Stimulated activated CD8-positive, alpha-beta memory T cell treated with anti-CD3 and anti-CD28 coated beads, Interleukin-7, amount 100 ng/mL, for 4 hours (primary cell): ENCODE results near the gene FMN1.

ENCODE experiments used
- DNase-seq, 2 donors: peaks; one replicate each; pipeline ENCODE4 v3.0.0-alpha.2; 2020; ENCODE audit warnings: low read depth in 2 of 2

Gene FMN1

GRCh38 chr15:32778391-32779176, 415.9 kb downstream of the FMN1 start:
- no peak for DNase-seq

- no peak for DNase-seq
These were observed 419.4 kb downstream of the FMN1 start for GRCh38 chr15:32775103-32775502.

- no peak for DNase-seq
These were observed 420.5 kb downstream of the FMN1 start for GRCh38 chr15:32774022-32774421.

GRCh38 chr15:32767236-32767635, 427.3 kb downstream of the FMN1 start:
- DNase-seq, result no peak

DNA sequence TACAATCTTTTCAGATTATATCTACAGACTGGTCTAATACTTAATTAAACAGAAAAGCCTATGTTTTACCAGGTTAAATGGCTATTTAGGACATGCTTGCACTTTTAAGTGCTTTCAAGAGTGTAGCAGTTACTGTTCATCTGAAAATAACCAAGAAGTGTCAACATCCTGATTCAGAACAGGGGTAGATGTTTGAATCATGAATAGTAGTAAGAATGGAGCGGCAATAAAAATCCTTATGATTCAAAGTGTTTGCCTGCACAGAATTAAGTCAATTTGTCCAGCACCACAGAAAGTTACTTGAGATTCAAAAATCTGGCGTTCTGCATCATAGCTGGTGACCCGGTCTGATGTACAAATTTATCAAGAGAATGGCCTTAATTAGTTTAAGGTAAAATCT, 428.4 kb downstream of the FMN1 start:
- DNase-seq, result no peak

GRCh38 chr15:32765236-32765635, 429.3 kb downstream of the FMN1 start:
- no peak for DNase-seq

DNA sequence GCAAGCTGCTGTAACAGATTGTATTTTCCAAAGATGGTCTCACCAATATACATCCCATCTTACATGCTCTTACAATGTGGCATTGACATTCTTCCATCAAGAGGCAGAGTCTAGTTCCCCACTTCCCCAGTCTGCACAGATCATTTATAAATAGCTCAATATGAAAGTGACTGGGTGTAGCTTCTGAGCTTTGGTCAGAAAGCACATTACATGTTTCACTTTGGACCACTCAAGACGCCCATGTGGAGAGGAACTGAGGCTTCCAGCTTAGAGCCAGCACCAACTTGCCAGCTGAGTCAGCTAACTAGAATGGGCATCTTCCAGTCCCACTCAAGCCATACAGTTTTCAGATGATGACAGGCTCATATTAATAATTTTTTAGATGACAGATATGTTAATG, 431.2 kb downstream of the FMN1 start:
- DNase-seq, result no peak

- no peak for DNase-seq
These were observed 437.1 kb downstream of the FMN1 start for GRCh38 chr15:32757426-32757825.

DNA sequence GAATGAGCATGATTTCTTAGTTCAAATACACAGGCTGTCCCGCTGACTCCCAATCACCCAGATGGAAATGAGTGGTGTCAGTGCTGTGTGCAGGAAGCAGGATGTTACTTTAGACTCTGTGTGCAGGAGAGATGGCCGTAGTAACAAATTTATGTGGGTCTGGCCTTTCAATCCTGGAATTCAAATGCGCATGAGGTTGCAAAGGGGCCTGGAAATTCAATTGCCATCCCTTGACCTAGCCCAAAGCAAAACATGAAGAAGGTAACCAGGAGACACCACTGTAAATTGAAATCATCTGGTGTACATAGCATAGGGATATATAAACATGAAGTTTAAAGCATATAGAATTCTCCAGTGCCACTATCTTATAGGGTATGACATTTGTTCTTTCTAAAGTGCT, 443.5 kb downstream of the FMN1 start:
- no peak for DNase-seq

DNA sequence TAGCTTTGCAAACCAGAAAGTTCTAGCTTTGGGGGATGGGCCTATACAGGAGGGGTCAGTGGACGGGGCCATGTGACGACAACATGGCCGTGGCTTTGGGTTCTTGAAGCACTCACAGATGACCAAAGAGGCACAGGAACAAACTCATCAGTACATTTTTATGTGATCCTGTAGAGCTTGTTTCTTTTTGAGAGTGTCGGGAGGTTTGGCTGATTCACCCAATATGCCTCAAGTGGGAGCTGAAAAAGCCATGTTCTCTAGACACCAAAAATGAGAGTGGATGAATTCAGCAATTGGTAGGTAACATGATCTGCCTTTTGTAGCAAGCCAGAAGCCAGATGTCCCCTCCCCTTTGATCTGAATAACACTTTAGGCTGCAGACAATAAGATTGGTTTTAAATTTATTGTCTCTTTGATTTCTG, 446.6 kb downstream of the FMN1 start:
- no peak for DNase-seq

DNA sequence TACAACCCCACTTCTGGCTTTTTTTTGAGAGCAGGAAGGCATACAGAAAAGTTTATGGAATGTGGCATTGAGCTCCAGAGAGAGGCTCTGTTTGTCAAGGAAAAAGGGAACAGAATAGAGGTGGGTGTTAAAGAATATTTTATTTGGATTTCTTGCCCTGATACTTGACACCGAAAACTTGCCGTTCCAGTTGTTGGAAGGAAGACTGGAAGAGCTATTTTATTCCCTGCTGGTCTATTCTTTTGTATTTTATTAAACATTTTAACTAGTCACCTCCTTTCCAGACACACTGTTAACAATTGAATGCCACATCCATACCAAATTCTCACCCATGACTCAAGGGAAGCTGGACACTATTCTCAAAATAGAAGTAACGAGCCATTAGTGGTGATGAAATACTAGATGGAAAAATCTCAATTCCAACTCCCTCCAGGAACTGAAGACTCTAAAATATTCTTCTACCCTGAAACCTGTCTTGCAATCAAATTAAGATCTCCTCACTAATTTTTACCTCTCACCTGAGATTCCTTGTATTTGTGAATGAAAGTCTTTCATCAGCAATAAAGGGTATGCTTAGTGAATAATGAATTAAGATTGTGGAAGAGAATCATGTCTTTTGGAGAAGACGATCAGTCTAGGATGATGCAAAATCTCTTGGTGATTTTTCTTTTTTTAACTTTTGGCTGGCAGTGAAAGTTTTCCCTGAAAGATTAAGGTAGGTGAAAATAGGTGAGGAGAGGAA, 448.2 kb downstream of the FMN1 start:
- DNase-seq, result no peak

GRCh38 chr15:32743411-32744140, 450.9 kb downstream of the FMN1 start:
- DNase-seq, result no peak

DNA sequence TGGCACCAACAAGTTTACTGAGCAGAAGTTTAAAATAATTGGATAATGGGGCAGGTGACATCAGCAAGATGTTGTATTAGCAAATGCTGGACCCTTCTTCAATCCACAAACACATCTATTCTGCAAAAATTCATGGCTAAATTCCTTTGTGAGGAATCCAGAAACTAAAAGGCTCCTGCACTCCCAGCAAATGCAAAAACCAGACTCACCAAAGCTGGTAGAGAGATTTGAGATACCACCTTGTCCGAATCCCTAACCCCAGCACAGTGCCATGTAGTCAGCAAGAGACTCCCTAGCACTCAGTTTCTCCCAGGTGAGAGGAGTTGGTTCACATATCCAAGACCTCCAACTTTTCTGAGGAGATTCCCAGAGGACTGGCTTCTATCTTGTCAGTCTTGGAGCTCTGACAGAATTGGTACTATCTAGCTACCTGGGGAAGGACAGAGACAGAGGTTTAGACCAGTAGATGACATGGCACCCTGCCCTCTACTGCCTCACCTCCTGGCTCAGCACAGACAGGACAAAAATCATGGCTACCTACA, 454.9 kb downstream of the FMN1 start:
- no peak for DNase-seq

DNA sequence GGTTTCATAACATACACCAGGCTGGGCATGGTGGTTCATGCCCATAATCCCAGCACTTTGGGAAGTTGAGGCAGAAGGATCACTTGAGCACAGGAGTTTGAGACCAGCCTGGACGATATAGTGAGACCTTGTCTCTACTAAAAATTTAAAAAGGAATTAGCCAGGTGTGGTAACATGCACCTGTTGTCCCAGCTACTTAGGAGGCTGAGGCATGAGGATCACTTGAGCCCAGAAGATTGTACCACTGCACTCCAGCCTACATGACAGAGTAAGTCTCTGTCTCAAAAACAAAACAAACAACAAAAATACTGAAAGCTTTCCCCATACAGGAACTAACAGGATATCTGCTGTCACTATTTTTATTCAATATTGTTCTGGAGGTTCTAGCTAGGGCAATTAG, 455.8 kb downstream of the FMN1 start:
- DNase-seq, result no peak

DNA sequence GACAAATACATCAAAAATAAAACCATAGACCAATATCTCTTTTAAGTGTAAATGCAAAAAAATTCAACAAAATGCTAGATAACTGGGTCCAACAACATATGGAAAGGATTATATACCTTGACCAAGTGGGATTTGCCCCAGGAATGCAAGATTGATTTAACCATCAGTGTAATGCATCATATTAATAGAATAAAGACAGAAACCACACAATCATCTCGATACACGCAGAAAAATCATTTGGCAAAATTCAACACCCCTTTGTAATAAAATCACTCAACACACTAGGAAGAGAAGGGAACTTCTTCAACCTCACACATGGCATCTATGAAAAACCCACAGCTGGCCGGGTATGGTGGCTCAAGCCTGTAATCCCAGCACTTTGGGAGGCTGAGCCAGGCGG, 457.2 kb downstream of the FMN1 start:
- no peak for DNase-seq

GRCh38 chr15:32736701-32737061, 457.8 kb downstream of the FMN1 start:
- DNase-seq, result no peak

- no peak for DNase-seq
These were observed 458.4 kb downstream of the FMN1 start for GRCh38 chr15:32735989-32736700.

DNA sequence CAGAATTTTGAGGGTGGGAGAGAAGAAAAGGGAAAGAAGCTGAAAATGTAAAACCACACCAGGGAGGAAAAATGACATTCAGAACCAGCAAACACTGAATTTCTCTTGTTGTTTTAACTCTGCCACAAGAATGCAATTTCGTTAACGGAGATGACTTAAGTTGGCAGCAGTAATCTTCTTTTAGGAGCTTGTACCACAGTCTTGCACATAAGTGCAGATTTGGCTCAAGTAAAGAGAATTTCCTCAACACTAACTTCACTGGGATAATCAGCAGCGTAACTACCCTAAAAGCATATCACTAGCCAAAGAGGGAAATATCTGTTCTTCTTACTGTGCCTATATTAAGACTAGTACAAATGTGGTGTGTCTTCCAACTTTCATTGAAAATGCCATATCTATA, 461.2 kb downstream of the FMN1 start:
- DNase-seq, result no peak

GRCh38 chr15:32732574-32733157, 461.8 kb downstream of the FMN1 start:
- no peak for DNase-seq

DNA sequence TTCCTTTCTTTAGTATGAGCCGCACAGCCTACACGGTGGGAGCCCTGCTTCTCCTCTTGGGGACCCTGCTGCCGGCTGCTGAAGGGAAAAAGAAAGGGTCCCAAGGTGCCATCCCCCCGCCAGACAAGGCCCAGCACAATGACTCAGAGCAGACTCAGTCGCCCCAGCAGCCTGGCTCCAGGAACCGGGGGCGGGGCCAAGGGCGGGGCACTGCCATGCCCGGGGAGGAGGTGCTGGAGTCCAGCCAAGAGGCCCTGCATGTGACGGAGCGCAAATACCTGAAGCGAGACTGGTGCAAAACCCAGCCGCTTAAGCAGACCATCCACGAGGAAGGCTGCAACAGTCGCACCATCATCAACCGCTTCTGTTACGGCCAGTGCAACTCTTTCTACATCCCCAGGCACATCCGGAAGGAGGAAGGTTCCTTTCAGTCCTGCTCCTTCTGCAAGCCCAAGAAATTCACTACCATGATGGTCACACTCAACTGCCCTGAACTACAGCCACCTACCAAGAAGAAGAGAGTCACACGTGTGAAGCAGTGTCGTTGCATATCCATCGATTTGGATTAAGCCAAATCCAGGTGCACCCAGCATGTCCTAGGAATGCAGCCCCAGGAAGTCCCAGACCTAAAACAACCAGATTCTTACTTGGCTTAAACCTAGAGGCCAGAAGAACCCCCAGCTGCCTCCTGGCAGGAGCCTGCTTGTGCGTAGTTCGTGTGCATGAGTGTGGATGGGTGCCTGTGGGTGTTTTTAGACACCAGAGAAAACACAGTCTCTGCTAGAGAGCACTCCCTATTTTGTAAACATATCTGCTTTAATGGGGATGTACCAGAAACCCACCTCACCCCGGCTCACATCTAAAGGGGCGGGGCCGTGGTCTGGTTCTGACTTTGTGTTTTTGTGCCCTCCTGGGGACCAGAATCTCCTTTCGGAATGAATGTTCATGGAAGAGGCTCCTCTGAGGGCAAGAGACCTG, 463.5 kb downstream of the FMN1 start:
- DNase-seq, result no peak
